Dedifferentiated amniotic fluid mesenchymal stem cell (primary cell): ENCODE data around the gene RNASE13.
"Not testable (repeated sequence)": the region's sequence is repeated elsewhere in the genome, so short reads cannot be mapped to it uniquely, and the experiment has no call there.

Source experiments
- DNase-seq: peaks from one replicate; pipeline ENCODE4 v3.0.0-alpha.2; 2016; ENCODE audit errors: extremely low spot score

Gene RNASE13

DNA sequence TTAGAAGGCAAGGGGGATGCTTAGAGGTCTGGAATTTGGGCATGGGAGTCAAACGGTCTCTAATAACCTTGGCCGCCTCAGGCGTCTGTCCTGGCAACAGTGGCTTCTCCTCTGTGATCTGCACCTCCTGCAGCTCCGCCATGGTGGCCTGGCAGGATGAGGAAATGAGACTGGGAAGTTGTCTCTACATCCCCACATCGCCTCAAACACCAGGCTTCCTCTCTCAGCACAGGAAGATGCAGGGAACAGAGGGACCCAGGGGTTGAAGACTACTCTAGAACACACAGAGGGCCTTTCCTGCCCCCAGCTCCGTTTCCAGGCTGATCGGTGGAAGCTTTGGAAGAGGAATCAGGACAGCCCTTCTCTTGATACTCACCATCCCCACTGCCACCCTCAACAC lies 11.4 kb downstream of the RNASE13 start:
- no peak for DNase-seq

DNA sequence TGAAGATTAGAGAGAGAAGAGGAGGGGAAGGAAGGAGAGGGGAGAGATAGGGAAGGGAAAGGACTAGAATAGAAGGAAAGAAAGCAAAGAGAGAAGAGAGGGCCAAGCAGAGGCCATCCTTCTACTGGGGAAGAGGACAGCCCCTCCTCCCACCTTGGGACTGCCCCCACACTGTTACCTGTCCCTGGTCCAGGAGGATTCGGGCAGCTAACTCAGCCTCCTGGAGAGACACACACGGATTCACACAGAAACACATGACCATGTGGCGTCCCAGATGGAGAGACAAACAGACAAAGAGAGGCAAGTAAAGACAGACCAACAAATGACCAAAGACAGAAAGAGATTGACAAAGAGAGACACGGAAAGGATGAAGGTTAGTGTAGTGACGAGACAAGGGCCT lies 11.9 kb downstream of the RNASE13 start:
- DNase-seq, result no peak

DNA sequence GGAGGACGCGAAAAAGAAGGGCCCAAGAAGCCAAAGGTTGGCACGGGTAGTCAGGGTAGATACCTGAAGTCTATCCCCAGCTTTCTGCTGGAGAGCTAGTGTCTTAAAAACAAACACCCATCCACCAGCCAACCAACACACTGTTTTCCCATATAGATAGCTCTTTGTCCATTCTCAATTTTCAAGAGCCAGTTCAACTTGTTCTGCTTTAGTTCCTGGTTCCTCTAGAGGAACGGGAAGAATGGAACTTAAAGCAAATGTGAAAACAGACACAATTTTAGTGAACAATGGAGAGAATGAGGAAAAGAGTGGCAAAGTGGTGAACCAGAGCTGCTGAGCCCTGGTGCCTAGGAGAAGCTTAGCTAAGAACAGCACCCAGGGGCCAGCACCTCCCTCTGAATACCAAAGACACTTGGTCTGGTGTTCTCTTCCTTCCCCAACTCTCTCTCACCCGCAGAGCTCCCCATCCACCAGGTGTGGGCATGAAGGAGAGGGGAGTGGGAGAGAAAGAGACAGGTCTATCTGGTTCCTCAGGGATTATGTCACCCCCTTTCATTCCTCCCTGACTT lies 13.5 kb downstream of the RNASE13 start:
- DNase-seq, result no peak

DNA sequence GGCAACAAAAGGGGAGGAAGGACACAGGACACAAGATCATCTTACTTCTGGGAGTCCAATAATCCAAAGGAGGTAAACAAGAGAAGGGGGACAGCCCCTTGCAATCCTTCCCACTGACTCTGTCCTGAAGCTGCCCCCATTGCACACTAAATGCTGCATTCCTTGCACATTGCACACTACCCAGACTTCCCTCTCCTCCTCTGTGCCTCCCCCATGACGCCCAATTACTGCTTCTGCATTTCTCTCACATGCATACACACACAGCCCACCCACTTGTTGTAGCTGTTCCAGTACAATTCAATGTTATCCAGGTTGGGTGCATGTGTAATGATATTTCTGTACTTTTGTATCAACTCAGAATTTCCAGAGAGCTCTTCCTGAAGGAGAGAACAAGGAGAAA lies 15.2 kb downstream of the RNASE13 start:
- no peak for DNase-seq

DNA sequence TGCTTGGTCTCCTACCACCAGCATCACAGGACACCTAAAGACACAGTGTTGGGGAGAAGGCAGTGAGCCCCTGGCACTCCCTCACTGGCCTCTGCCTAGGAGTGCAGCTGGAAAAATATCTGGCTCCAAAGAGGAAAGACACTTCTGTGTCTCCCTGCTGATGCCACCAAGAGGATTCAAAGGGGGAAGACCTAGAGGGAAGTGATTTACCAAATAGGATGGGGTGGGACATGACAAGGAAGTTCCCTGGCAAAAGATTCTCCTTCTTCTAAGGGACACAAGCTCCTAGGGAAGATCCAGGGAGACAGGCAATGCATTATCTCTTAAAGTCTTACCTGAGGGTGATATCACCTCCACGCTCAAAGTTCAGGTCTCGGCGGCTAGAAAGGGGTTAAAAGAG lies 15.8 kb downstream of the RNASE13 start:
- no peak for DNase-seq

DNA sequence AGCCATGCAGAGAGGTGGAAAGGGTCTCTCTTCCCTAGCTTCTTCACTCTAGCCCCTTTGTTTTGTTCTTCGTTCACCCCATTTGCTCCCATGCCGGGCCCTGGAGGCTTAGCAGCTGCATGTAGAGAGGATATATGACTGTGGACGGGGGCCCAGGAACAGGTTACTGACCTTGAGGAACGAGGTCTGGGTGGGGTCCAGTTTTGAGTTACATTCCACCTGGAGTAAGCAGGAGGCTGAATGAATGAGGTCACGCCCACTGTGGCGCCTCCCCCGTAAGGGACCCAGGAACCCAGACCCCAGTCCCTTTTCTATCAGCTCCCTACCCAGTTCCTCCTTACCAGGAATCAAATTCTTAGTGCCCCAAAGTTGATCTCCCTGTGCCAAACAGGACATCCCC lies 16.3 kb downstream of the RNASE13 start:
- DNase-seq, result no peak

DNA sequence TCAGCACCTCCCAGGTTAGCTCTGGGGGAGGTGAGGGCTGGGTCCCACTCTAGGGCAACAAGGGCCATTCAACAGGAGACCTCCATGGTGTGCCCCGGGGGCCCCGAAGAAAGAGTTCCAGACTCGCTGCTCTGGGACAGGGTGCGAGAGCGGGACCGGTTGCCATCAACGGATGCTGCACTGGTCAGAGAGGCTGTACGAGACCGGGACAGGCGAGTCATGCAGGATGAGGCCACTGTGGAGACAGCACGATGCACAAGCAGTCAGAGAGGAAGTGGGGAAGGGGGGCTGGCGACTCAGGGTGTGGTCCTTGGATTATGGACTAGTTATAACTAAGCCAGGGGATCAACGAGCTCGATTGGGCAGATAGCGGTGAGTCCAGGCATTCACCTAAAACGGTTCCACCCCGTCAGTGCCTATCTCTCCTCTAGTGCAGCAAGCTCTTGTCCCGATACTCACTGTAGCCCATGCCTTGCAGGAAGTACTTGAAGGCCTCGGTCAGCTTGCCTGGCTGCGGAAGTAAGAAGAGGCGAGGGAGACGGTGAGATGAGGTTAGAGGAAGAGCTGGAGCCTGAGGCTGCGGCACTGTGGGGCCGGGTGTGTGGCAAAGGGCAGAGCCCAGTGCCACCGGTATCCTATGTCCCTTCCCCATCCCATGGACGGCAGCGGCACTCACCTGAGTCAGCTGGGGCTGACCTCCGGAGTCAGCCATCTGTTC lies 16.9 kb downstream of the RNASE13 start:
- DNase-seq, result no peak

DNA sequence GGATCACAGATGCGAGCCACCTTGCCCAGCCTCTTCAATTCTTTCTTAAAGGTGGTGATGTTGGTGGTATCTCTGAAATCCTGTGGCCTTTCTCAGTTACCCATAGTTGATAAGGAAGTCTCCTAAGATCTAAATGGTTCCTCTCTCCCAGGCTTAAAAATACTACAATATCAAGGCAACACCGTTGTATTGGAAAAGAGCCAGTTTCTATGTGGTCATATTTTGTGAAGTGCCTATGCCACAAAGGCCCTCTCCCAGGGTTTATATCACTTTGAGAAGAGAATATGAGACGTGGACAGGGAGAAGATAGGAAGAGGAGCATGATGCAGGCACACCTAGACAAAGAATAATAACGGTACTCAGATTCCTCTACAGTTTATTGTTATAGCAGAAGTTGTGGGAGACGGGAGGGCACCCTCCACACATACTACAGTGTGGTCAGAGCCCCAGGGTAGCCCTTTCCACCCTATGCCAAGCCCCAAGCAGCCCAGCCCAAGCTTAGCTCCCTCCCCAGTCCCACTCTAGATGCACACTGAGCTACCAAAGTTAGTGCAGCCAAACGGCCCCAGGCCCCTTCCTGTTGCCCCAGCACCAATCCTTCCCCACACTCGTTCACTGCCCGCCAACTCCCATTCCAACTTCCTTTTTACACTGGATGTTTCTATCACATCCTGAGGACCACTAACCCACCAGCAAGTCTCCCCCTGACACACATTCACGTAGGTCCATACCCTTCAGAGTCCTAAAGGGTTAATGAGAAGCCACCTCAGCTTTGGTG lies 18.0 kb downstream of the RNASE13 start:
- DNase-seq, result no peak

DNA sequence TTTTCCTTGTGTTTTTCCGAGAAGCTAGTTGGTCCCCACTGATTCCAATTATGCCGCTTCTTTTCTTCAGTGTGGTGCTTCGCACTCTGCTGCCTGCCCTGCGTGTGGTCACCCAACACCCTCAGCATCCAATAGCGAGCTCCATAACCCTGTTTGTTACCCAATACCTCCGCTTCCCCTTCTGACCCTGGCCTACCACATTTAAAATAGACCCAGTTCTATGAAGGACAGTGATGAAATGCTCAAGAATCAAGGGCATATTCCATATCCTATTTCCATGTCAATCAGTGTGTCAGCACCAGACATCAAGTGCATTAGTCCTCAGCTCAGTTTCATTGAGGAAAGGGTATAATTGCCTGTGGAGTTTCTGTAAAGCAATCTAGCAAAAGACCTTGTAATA lies 19.3 kb downstream of the RNASE13 start:
- DNase-seq, result no peak

DNA sequence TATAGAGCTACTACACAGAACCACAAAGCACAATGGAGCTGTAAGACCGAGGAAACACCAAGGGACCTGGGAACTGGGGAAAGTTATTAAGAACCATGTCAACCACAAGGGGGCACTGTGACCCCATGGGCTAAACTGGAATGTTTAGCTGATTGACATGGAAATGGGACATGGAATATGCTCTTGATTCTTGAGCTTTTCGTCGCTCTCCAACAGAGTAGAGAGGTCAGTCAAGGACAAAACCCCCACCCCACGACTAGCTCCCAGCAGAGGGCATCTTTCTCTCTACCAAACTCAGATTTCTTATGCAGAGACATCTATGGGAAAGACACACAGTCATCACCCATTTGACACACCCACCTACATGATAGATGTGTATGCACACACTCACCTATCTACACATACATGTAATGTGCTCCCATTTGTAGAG lies 19.8 kb downstream of the RNASE13 start:
- DNase-seq, result peak; percentile 82

DNA sequence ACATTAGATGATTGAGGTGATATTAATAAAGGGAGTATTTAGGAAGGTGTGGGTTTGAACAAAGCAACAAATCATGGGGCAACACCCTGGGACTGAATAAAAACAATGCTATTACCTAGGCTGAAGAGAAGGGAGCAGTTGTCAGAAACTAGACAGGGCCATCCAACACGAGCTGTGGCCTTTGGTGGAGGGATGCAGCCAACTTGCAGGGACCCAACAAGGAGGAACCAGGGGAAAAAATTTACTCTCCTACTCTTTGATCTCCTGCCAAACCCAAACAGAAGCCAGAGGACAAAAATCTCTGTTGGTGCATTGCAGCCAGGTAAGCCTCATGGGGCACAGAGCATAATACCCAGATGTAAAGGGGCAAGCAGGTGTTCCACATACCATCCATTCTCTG lies 23.5 kb downstream of the RNASE13 start:
- no peak for DNase-seq

DNA sequence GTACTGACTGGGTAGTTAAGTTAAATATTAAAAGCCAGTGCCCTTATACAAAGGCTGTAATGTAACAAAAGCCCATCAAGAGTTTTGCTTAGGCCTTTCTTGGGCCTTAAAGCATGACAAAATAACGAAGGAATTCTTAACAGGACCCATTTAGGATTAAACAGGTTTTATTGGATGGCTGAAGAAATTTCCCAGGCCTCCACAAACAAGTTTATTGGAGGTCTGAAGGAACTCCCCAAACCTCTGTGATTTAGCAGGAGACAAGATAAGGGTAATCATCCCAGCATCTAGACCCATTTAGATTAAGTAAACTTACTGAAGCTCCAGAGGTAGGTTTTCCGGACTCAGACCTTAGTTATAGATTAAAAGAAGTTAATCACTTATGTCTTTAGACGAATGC lies 24.9 kb downstream of the RNASE13 start:
- not testable (repeated sequence) for DNase-seq

DNA sequence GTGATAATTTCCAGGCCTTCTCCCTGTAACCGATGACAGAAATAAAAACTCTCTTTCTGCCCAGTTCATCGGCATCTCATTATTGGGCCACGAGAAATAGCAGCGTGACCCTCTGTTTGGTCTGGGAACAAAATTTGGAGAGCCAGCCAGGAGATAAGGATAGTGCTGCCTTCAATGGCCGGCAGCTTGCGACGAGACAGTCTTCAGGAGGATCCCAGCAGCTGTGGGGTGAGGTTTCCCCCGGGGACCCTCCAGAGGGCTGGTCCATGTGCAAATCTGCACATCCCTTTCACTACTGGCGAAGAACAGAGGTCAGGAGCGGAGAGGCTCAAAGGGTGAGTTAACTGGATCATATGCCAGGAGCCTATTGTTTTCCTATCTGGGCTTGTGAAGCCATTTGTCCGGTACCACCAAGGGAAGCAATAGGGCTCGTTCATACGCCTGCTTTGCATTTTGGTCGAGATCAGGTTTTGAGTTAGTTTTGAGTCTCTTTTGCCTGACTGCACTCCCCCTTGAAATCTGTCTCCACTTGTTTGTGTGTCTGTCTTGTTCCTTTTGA lies 30.7 kb downstream of the RNASE13 start:
- no peak for DNase-seq

DNA sequence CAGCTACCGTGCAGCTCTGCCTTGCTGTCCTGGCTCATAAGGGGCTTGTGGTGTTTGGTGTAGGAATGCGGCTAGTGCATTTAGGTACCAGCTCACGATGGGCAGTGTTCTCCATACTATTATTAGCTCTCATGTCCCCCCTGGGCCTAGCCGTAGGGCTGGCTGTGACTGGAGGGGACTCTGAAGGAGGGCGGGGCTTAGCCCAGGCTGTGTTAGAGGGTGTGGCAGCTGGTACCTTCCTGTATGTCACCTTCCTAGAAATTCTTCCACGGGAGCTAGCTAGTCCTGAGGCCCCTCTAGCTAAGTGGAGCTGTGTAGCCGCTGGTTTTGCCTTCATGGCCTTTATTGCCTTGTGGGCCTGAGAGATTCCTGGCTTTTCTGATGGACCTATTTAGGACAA lies 33.4 kb downstream of the RNASE13 start:
- no peak for DNase-seq

DNA sequence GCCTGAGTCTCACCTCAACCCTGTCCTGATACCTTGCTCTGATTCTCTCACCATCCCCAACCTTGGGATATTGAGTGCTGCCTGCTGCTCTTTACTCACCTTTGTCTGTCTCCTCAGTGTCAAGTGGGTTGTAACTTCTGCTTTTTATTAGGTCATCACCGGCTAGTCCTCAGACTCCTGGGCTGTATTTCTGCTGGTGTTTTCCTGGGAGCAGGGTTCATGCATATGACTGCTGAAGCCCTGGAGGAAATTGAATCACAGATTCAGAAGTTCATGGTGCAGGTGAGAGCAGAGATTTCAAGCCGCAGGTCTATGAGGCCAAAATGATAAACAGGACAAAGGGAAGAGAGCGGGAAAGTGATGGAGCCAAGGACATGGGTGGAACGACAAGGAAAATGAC lies 35.0 kb downstream of the RNASE13 start:
- no peak for DNase-seq

DNA sequence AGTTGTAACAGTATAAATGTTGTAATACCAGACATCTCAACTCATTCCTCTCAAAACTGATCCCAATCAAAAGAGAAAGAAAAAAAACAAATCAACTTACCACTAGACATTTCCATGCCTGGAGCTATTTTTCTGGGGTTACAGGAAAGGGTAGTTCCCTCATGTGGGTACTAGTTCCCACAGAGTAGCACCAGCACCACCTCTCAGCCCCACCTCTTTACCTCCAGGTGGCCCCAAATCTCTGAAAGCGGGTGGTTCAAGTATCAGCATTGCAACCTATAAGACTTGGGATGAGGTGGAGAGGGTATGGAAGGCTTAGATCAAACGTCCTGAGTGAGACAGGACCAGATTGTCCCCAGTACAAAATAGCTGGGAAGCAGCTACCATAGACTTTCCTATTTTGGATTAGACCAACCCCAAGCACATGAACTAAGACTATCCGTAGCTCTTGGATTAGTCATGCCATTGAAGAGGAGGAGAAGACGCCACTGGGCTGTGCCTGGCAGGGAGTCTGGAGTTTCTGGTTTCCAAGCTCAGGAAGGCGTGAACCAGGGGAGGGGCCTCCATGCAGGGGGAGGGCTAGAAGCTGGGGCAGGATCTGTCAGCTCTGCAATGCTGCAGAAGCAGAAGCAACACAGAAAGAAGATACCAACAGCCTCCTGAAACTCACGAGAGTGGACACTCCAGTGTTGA lies 35.8 kb downstream of the RNASE13 start, which contains the start of gene SLC39A2:
Gene SLC39A2, plus strand, starts transcription at position 620 of the 693 bp plus-strand sequence. CDS start 154 bp downstream, outside the sequence.
- peak; percentile 52 for DNase-seq

DNA sequence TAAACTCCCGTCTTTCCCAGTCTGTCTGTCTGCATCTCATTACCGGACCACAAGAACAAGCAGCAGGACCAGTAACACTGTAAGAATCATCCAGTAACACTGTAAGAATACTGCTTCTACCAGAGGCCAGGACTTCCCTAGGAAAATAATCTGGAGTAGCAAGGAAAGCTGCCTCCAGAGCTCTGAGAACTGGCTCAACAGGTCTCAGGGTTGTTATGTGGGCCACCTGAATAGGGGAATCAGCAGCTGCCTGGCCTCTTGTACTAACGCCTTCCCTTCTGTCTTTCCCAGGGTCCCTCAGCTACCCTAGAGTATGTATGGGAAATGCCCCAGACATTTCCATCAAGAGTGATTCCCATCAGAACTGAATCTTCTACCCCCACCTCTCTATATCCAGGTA lies 36.5 kb downstream of the RNASE13 start:
- DNase-seq, result no peak

DNA sequence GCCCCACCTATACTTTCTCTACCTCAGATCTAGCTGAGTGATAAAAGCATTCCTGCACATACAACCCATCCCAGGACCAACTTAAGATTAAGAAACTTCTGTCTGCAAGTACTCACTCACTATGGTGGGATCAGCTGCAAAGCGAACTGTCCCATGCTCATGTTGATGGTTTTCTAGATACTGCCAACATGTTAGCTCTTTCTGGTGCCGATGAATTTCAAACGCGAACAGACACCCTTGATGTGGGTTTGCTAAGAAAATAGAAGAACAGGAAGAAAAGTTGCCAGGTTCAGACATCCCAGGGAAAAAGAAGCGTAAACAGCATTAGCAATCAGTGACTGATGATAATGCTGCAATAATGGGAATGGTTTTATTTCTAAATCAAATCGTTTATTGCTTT lies 37.0 kb downstream of the RNASE13 start:
- no peak for DNase-seq

DNA sequence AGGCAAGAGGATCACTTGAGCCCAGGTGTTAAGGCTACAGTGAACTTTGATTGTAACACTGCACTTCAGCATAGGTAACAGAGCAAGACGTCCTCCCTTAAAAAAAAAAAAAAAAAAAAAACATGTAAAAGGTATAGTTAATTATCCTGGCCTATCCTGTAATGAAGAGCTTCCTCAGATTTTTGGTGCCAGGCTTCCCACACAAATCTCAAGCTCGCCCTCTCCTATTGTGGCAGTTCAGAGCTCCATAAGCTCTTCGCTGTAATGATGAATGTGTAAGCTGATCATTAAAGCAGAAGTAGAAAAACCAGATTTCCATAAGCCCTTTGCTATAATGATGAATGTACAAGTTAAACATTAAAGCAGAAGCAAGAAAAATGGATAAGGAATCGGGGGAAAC lies 37.5 kb downstream of the RNASE13 start:
- no peak for DNase-seq

DNA sequence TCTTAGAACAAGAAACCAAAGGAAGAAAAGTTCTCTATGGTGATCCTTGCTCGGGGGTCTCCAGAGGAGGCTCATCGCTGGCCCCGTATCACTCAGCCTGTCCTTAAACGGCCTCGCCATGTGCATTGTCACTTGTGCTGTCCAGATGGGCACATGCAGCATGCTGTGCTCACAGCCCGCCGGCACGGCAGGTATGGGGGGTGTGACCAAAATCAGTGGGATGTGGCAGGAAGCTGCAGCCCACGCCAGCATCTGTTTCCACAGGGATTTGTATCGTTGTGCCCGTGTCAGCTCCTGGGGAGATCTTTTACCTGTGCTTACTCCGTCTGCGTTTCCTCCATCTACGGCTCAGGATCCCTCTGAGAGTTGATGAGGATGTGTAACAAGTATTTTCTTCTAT lies 38.1 kb downstream of the RNASE13 start:
- no peak for DNase-seq

DNA sequence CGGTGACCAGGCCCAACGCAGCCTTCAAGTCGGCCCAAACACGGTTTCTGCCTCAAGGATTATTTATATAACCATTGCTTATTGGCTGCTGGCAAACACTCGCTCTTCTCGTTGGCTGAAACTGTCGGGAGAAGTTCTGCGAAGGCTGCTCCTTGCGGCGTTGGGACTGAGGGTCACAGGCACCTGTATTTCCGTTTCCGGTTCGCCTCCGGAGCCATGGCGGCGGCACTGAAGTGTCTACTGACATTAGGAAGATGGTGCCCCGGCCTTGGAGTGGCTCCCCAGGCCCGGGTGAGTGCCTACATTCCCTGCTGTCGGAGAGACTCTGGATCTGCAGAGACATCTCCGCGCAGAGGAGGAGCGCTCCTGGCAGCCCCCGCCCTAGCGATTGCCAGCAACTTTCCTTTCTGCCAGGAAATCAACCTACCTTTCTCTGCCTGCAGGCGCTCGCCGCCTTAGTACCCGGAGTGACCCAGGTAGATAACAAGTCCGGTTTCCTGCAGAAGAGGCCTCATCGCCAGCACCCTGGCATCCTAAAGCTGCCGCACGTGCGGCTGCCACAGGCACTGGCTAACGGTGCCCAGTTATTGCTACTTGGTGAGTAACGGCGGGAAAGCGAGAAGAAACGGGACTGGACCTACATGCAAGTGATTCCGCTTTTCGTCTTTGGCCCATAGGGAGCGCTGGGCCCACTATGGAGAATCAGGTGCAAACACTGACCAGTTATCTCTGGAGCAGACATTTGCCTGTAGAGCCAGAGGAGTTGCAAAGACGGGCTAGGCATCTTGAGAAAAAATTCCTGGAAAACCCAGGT lies 44.6 kb downstream of the RNASE13 start, which contains the start of gene METTL17:
Gene METTL17, plus strand, starts transcription at position 194 of the 814 bp plus-strand sequence. Its CDS starts 23 bp downstream, at position 217.
- peak; percentile 99 for DNase-seq
